Lung (tissue), 4 donors: ENCODE data around the gene NEK7. TPM values are rescaled to one million over a fixed set of nuclear protein-coding genes. Genes with fewer than 3 reads are reported as not detected.

ENCODE experiments used
- polyA plus RNA-seq, 2 donors: library from polyadenylated mRNA; stranded (reverse); fragments of 200-250 nt; gene quantifications; one replicate each; pipeline ENCODE4 v1.2.1, GENCODE V29; 2013
- total RNA-seq, 2 donors: library from RNA; depleted of rRNA in 1 of 2; stranded (reverse); fragments of >200 nt in 1 of 2; gene quantifications; one replicate each; pipeline ENCODE4 v1.2.1, GENCODE V29; 2014 to 2021
- donor health status: Bipolar disorder and iron deficiency.
- donor health status: healthy.
- donor health status: DM: yes; HTN: yes; CAD: no.

The NEK7 gene
- total and polyA plus RNA-seq, 4 donors = 23.9 to 132 (median 64.2) TPM

Other genes with a start within 250 kb of the NEK7 start
- gene LHX9, start 239.6 kb upstream of the NEK7 start, total RNA-seq = 1 to 10 TPM in 1 of 2 donors, not detected in 1; 1.9 TPM
- gene LHX9, start 239.6 kb upstream of the NEK7 start, polyA plus RNA-seq = 1 to 10 TPM in 1 of 2 donors, not detected in 1; 1.3 TPM